OCI-LY7 (cell line): ENCODE results near the gene KHDRBS1.

Source experiments
- EZH2phosphoT487 ChIP-seq: fragments of 200-600 bp; sonication (generic); IDR thresholded peaks from 2 replicates; pipeline ENCODE4 v1.6.1; 2018; ENCODE audit warnings: low read depth, borderline replicate concordance, mild to moderate bottlenecking, mixed run types, antibody characterized with exemption, low read length, moderate library complexity, mixed read lengths
- TF ChIP-seq, protein P1 (sequence below): fragments of 200-600 bp; sonication (generic); conservative IDR thresholded peaks from 2 replicates; pipeline ENCODE4 v1.5.1; 2014; ENCODE audit warnings: mild to moderate bottlenecking, antibody characterized with exemption, low read length, moderate library complexity, mixed read lengths

DNA sequence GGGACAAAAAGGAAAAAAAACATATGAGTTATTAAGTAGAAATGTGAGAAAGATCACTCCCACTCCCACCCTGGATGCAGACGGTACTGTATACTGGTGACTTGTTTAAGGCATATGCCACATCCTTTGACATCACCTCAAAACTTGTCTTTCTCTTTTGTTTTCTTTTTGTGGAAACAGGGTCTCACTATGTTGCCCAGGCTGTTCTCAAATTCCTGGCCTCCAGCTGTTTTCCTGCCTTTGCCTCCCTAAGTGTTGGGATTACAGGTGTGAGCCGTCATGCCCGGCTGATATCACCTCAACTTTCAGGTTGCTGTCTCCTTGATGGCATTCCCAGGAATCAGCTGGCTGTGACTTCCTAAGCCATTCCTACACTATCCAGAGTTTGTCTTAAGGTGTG is 18.4 kb upstream of the KHDRBS1 start:
- TF ChIP-seq, protein P1, sequence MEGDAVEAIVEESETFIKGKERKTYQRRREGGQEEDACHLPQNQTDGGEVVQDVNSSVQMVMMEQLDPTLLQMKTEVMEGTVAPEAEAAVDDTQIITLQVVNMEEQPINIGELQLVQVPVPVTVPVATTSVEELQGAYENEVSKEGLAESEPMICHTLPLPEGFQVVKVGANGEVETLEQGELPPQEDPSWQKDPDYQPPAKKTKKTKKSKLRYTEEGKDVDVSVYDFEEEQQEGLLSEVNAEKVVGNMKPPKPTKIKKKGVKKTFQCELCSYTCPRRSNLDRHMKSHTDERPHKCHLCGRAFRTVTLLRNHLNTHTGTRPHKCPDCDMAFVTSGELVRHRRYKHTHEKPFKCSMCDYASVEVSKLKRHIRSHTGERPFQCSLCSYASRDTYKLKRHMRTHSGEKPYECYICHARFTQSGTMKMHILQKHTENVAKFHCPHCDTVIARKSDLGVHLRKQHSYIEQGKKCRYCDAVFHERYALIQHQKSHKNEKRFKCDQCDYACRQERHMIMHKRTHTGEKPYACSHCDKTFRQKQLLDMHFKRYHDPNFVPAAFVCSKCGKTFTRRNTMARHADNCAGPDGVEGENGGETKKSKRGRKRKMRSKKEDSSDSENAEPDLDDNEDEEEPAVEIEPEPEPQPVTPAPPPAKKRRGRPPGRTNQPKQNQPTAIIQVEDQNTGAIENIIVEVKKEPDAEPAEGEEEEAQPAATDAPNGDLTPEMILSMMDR: no peak
- no peak for TF ChIP-seq EZH2phosphoT487
